Naive thymus-derived CD4-positive, alpha-beta T cell (primary cell): Measurements from ENCODE around the gene INCA1. TPM values are rescaled to one million over a fixed set of nuclear protein-coding genes. Genes with fewer than 3 reads are reported as not detected.
A peak's percentile ranks its signal among the peaks of the same experiment; 100 is the strongest.

Experiments
- ATAC-seq: fragments of 150-1000 bp; cut with Tn5 transposase; 2 replicates; pipeline ENCODE4 v1.10.0; 2021; ENCODE audit warnings: mild to moderate bottlenecking, moderate library complexity
- CTCF ChIA-PET: fragments of 350-600 bp; sonication (Branson Sonifier 250); formaldehyde crosslinking; loops from one replicate; lab custom pipeline; 2021; ENCODE audit warnings: antibody characterized with exemption; lab: Charles Lee
- POLR2A ChIA-PET: fragments of 350-600 bp; sonication (Branson Sonifier 250); formaldehyde crosslinking; loops from one replicate; lab custom pipeline; 2021; ENCODE audit warnings: antibody characterized with exemption, inconsistent platforms; lab: Charles Lee
- DNase-seq, 9 donors: peaks; one replicate each; pipeline versions ENCODE4 v3.0.0 to v3.0.0-alpha.2; 2020 to 2022; ENCODE audit warnings: mixed read lengths in 1 of 9
- H3K27ac ChIP-seq: one replicate; pipeline ENCODE4 v1.7.0; 2013; ENCODE audit warnings: mild to moderate bottlenecking, low read depth, low read length, moderate library complexity
- H3K27me3 ChIP-seq, 2 donors: one replicate each; pipeline ENCODE4 v1.7.0; 2013; ENCODE audit warnings: low read length in 2 of 2, mild to moderate bottlenecking in 2 of 2, moderate library complexity in 2 of 2; ENCODE audit not compliant: control insufficient read depth in 2 of 2, insufficient read depth in 2 of 2
- H3K36me3 ChIP-seq, 3 experiments: 1 replicate in 2 of 3; 2 replicates in 1 of 3; pipeline ENCODE4 v1.7.0; 2013; ENCODE audit warnings: low read length in 3 of 3, mild to moderate bottlenecking in 3 of 3, moderate library complexity in 1 of 3; ENCODE audit not compliant: insufficient read depth in 3 of 3, control insufficient read depth in 2 of 3
- H3K4me1 ChIP-seq, 2 donors: one replicate each; pipeline ENCODE4 v1.7.0; 2013; ENCODE audit warnings: low read length in 2 of 2, mild to moderate bottlenecking in 2 of 2, moderate library complexity in 1 of 2; ENCODE audit not compliant: control insufficient read depth in 2 of 2, insufficient read depth in 2 of 2
- H3K4me3 ChIP-seq: 2 replicates; pipeline ENCODE4 v1.7.0; 2013; ENCODE audit warnings: mild to moderate bottlenecking, low read length
- H3K9me3 ChIP-seq, 3 experiments: 1 replicate in 2 of 3; 2 replicates in 1 of 3; pipeline ENCODE4 v1.7.0; 2013; ENCODE audit warnings: low read length in 3 of 3; ENCODE audit not compliant: control insufficient read depth in 2 of 3
- H3K27ac Mint-ChIP-seq, 9 donors: one replicate each; pipeline ENCODE4 v1.8.0; 2020 to 2022; ENCODE audit warnings: mixed read lengths in 9 of 9, mild to moderate bottlenecking in 8 of 9, moderate library complexity in 5 of 9, inconsistent platforms in 2 of 9
- H3K27me3 Mint-ChIP-seq, 5 donors: one replicate each; pipeline ENCODE4 v1.8.0; 2021 to 2022; ENCODE audit warnings: mixed read lengths in 5 of 5, mild to moderate bottlenecking in 1 of 5
- H3K36me3 Mint-ChIP-seq, 5 donors: one replicate each; pipeline ENCODE4 v1.8.0; 2020 to 2022; ENCODE audit warnings: mixed read lengths in 5 of 5, mild to moderate bottlenecking in 3 of 5, inconsistent platforms in 1 of 5
- H3K4me1 Mint-ChIP-seq, 7 donors: one replicate each; pipeline ENCODE4 v1.8.0; 2020 to 2022; ENCODE audit warnings: mixed read lengths in 7 of 7, mild to moderate bottlenecking in 3 of 7, inconsistent platforms in 1 of 7
- H3K4me3 Mint-ChIP-seq, 10 donors: one replicate each; pipeline ENCODE4 v1.8.0; 2020 to 2022; ENCODE audit warnings: mild to moderate bottlenecking in 10 of 10, mixed read lengths in 10 of 10, moderate library complexity in 6 of 10, inconsistent platforms in 2 of 10
- H3K9me3 Mint-ChIP-seq, 11 donors: one replicate each; pipeline ENCODE4 v1.8.0; 2020 to 2022; ENCODE audit warnings: mixed read lengths in 11 of 11, mild to moderate bottlenecking in 4 of 11, inconsistent platforms in 1 of 11, moderate library complexity in 1 of 11
- intact Hi-C, 2 donors: fragments of 100-400 bp; cut with micrococcal nuclease; formaldehyde crosslinking; loops; one replicate each; pipeline ENCODE4 v1.15.1; 2023
- polyA plus RNA-seq, 2 donors: library from polyadenylated mRNA; unstranded; fragments of 300-500 nt; fragmentation: Illumina TruSeq; gene quantifications; one replicate each; pipeline ENCODE4 v1.2.3, GENCODE V29; 2021
- total RNA-seq, 6 experiments: library from RNA in 5 of 6; stranded (reverse) in 5 of 6; gene quantifications; 1 replicate in 5 of 6; 2 replicates in 1 of 6; pipeline ENCODE4 v1.2.3 and lab custom pipeline; 2021 to 2026

The INCA1 gene
- total and polyA plus RNA-seq, 7 experiments from 2014 or later: 0.38 to 0.42 (median 0.41) TPM; not detected in 3

DNA sequence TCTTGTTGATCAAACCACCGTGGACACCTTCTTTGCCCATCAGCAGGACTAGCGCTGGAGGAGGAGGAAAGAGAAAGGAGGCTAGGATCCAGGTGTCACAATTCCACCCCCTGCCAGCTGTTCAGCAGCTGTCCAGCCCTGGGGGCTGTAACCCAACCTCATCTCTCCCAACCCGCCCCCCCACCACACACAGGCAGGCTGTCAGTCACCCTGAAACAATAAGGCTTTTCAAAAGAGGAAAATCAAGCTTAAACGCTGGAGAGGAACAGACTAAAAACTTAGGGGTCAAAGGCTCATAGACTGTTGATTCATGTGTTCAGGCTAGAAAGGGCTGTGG, 51.4 kb downstream of the INCA1 start:
- peak overlapping the region in 8 of 9 donors; percentile 92 to 98 (median 94) for H3K27ac Mint-ChIP-seq
- Histone ChIP-seq H3K9me3 (no peaks in the 10 kb centered on the region), H3K4me3 (peak overlapping the region; percentile 98), H3K27me3 (no peaks in the 10 kb centered on the region), H3K36me3 (peaks cover 14 to 46% (median 16%) of the 10 kb centered on the region in 3 experiments), H3K4me1 (peaks cover 51 to 57% of the 10 kb centered on the region in 2 donors), H3K27ac (peak overlapping the region; percentile 89)
- no peak for DNase-seq
- peak overlapping the region; percentile 92 to 100 (median 96) for H3K4me3 Mint-ChIP-seq
- peaks cover 0 to 2% (median 0%) of the 10 kb centered on the region in 5 donors for H3K27me3 Mint-ChIP-seq
- peaks cover 63 to 70% (median 64%) of the 10 kb centered on the region in 7 donors for H3K4me1 Mint-ChIP-seq
- peaks cover 5 to 62% (median 37%) of the 10 kb centered on the region in 5 donors for H3K36me3 Mint-ChIP-seq
- intact Hi-C loops: loop anchor here (2.0 to 10.0 kb wide), 5 partner anchors 113 to 1709 kb away; partner anchors contain the start of genes MINK1 (in 2 of the 2), ZNF594 (in 2 of the 2), C17orf100 (in 1 of the 2) and MED31 (in 1 of the 2)
- ChIA-PET CTCF (interaction anchor here (0.6 to 2.1 kb wide), 2 partner anchors 21 to 46 kb away, joined by 3 to 9 read pairs; partner anchors contain the start of gene SPAG7), POLR2A (interaction anchor here (0.5 to 13.0 kb wide), 11 partner anchors 22 to 304 kb away, joined by 3 to 278 read pairs (median 4); partner anchors contain the start of genes C17orf107, CAMTA2, INCA1 and KIF1C)
- ATAC-seq: no peak
- H3K9me3 Mint-ChIP-seq: peaks cover 0 to 6% (median 0%) of the 10 kb centered on the region in 11 donors

DNA sequence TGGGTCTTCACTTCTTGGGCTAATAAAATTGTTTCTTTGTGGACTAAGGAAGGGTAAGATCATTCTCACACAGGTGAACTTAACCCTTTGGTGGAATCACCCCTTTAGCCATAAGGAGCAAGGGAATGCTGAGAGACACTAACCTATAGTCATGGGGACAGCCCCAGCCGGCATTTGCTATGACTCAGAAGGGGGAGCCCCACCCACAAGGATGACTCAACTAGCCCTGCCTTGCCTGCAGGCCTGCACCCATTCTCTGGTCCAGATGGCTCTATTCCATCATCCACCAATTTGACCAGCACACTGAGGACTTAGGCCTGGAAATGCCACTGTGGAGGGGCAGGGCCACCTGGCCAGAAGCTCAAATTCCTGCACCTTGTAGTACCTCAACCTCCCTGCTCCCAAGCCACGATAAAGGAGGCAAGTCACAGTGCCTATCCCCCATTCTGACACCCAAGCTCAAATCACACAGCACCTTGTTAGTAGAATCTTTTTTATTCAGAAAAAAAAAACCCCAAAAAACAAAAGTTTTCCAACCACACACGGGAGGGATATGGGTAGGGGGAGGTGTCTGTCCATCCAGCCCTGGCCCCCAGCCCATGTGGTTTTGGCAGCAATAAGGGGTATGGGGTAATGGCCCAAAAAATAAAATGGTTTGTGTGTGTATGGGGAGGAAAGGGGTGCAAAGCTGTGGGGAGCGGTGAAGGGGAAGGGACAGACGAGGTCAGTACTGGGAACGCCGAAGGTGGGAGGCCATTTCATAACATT, 52.0 kb downstream of the INCA1 start:
- H3K4me1 ChIP-seq: peaks cover 51 to 52% of the 10 kb centered on the region in 2 donors
- H3K27ac Mint-ChIP-seq: peak overlapping the region; percentile 68 to 98 (median 93)
- ChIA-PET CTCF (interaction anchor here (0.6 to 2.1 kb wide), 2 partner anchors 22 to 46 kb away, joined by 3 to 9 read pairs; partner anchors contain the start of gene SPAG7), POLR2A (interaction anchor here (0.5 to 13.0 kb wide), 11 partner anchors 23 to 305 kb away, joined by 3 to 278 read pairs (median 4); partner anchors contain the start of genes C17orf107, CAMTA2, INCA1 and KIF1C)
- intact Hi-C loops: loop anchor here (5.0 to 10.0 kb wide), 4 partner anchors 113 to 1709 kb away; partner anchors contain the start of genes ZNF594 (in 2 of the 2), C17orf100 (in 1 of the 2), MED31 (in 1 of the 2) and MINK1 (in 1 of the 2)
- H3K27me3 Mint-ChIP-seq: peaks cover 0 to 2% (median 0%) of the 10 kb centered on the region in 5 donors
- ATAC-seq: peak; percentile 32
- no peaks in the 10 kb centered on the region for H3K9me3 ChIP-seq
- peak in 3 of 9 donors; percentile 35 to 83 (median 70) for DNase-seq
- peaks cover 5 to 65% (median 37%) of the 10 kb centered on the region in 5 donors for H3K36me3 Mint-ChIP-seq
- H3K27me3 ChIP-seq: no peaks in the 10 kb centered on the region
- H3K36me3 ChIP-seq: peaks cover 14 to 48% (median 16%) of the 10 kb centered on the region in 3 experiments
- peaks cover 0 to 6% (median 0%) of the 10 kb centered on the region in 11 donors for H3K9me3 Mint-ChIP-seq
- peak overlapping the region; percentile 86 to 100 (median 96) for H3K4me3 Mint-ChIP-seq
- peaks cover 58 to 66% (median 60%) of the 10 kb centered on the region in 7 donors for H3K4me1 Mint-ChIP-seq
- peak overlapping the region; percentile 89 for H3K27ac ChIP-seq
- peak overlapping the region; percentile 56 for H3K4me3 ChIP-seq

DNA sequence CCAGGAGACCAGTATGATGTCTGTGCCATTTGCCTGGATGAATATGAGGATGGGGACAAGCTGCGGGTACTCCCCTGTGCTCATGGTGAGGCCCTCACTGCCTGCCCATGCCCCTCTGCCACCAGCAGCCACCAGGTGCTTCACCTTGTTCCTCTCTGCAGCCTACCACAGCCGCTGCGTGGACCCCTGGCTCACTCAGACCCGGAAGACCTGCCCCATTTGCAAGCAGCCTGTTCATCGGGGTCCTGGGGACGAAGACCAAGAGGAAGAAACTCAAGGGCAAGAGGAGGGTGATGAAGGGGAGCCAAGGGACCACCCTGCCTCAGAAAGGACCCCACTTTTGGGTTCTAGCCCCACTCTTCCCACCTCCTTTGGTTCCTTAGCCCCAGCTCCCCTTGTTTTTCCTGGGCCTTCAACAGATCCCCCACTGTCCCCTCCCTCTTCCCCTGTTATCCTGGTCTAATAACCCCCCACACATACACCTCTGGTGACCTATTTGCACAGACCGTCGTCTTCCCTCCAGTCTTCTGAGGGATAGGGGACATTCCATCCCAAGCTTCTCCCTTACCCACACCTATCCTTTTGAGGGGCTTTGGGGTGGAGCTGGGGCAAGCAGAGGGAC, 52.7 kb downstream of the INCA1 start:
- ATAC-seq (no peak), DNase-seq (no peak)
- H3K9me3 Mint-ChIP-seq: peaks cover 0 to 6% (median 0%) of the 10 kb centered on the region in 11 donors
- H3K4me1 ChIP-seq: peaks cover 50 to 51% of the 10 kb centered on the region in 2 donors
- H3K4me3 ChIP-seq: peak overlapping the region; percentile 56
- H3K27me3 Mint-ChIP-seq: peaks cover 0 to 2% (median 0%) of the 10 kb centered on the region in 5 donors
- CTCF ChIA-PET: interaction anchor here (0.7 to 2.1 kb wide), 2 partner anchors 23 to 45 kb away, joined by 3 to 9 read pairs; partner anchors contain the start of gene SPAG7
- peak overlapping the region; percentile 68 to 98 (median 93) for H3K27ac Mint-ChIP-seq
- peaks cover 14 to 50% (median 16%) of the 10 kb centered on the region in 3 experiments for H3K36me3 ChIP-seq
- H3K4me1 Mint-ChIP-seq: peaks cover 55 to 68% (median 62%) of the 10 kb centered on the region in 7 donors
- intact Hi-C loops: loop anchor here (1.0 to 10.0 kb wide), 5 partner anchors 23 to 1710 kb away; partner anchors contain the start of genes ZNF594 (in 2 of the 2), C17orf100 (in 1 of the 2), MED31 (in 1 of the 2) and MINK1 (in 1 of the 2)
- POLR2A ChIA-PET: interaction anchor here (0.6 to 13.0 kb wide), 7 partner anchors 9 to 53 kb away, joined by 3 to 278 read pairs (median 5); partner anchors contain the start of genes INCA1, KIF1C and SPAG7
- H3K4me3 Mint-ChIP-seq: peak overlapping the region; percentile 86 to 100 (median 96)
- no peaks in the 10 kb centered on the region for H3K9me3 ChIP-seq
- H3K27me3 ChIP-seq: no peaks in the 10 kb centered on the region
- peaks cover 5 to 65% (median 42%) of the 10 kb centered on the region in 5 donors for H3K36me3 Mint-ChIP-seq
- H3K27ac ChIP-seq: peak overlapping the region; percentile 89

GRCh38 chr17:4944163-4944553, 53.2 kb downstream of the INCA1 start:
- Mint-ChIP-seq H3K4me3 (peak overlapping the region; percentile 86 to 100 (median 96)), H3K9me3 (peaks cover 0 to 6% (median 0%) of the 10 kb centered on the region in 11 donors), H3K27me3 (peaks cover 0 to 2% (median 0%) of the 10 kb centered on the region in 5 donors), H3K4me1 (peaks cover 57 to 70% (median 64%) of the 10 kb centered on the region in 7 donors), H3K27ac (peak overlapping the region; percentile 68 to 98 (median 93)), H3K36me3 (peaks cover 5 to 66% (median 42%) of the 10 kb centered on the region in 5 donors)
- ATAC-seq (no peak), DNase-seq (peak in 8 of 9 donors; percentile 52 to 67 (median 61))
- peak overlapping the region; percentile 56 for H3K4me3 ChIP-seq
- ChIA-PET CTCF (interaction anchor here (0.6 to 0.7 kb wide), 2 partner anchors 31 to 45 kb away, joined by 3 read pairs; no protein-coding TSS in a partner anchor), POLR2A (interaction anchor here (1.0 to 13.0 kb wide), 5 partner anchors 9 to 229 kb away, joined by 3 to 278 read pairs (median 4); partner anchors contain the start of gene SPAG7)
- H3K4me1 ChIP-seq: peaks cover 51 to 52% of the 10 kb centered on the region in 2 donors
- H3K36me3 ChIP-seq: peaks cover 14 to 55% (median 16%) of the 10 kb centered on the region in 3 experiments
- peak overlapping the region; percentile 89 for H3K27ac ChIP-seq
- H3K27me3 ChIP-seq: no peaks in the 10 kb centered on the region
- intact Hi-C loops: loop anchor here (1.0 to 10.0 kb wide), 3 partner anchors 23 to 1711 kb away; partner anchors contain the start of genes ZNF594 (in 2 of the 2), C17orf100 (in 1 of the 2), MED31 (in 1 of the 2) and SPAG7 (in 1 of the 2)
- H3K9me3 ChIP-seq: no peaks in the 10 kb centered on the region

GRCh38 chr17:4942760-4943508, 54.4 kb downstream of the INCA1 start:
- Histone ChIP-seq H3K9me3 (no peaks in the 10 kb centered on the region), H3K4me3 (peak overlapping the region; percentile 89), H3K36me3 (peaks cover 14 to 58% (median 16%) of the 10 kb centered on the region in 3 experiments), H3K27me3 (no peaks in the 10 kb centered on the region), H3K27ac (peak overlapping the region; percentile 89), H3K4me1 (peaks cover 64% of the 10 kb centered on the region in 2 donors)
- Mint-ChIP-seq H3K4me3 (peak overlapping the region; percentile 59 to 100 (median 98)), H3K27ac (peak overlapping the region; percentile 72 to 98 (median 92)), H3K27me3 (peaks cover 0 to 2% (median 0%) of the 10 kb centered on the region in 5 donors), H3K36me3 (peaks cover 5 to 68% (median 42%) of the 10 kb centered on the region in 5 donors), H3K9me3 (peaks cover 0 to 6% (median 0%) of the 10 kb centered on the region in 11 donors), H3K4me1 (peaks cover 63 to 82% (median 74%) of the 10 kb centered on the region in 7 donors)
- CTCF ChIA-PET: interaction anchor here (0.7 to 1.5 kb wide), 3 partner anchors 9 to 85 kb away, joined by 3 to 5 read pairs (median 3); partner anchors contain the start of gene SPAG7
- DNase-seq: no peak
- ATAC-seq: no peak
- POLR2A ChIA-PET: interaction anchor here (0.7 to 13.0 kb wide), 8 partner anchors 25 to 1254 kb away, joined by 3 to 278 read pairs (median 3); partner anchors contain the start of genes INCA1, KIF1C, PLD2 and SPAG7
- intact Hi-C loops: loop anchor here (10.0 kb wide), 2 partner anchors 252 to 1712 kb away; partner anchors contain the start of genes ZNF594 (in 2 of the 2), C17orf100 (in 1 of the 2) and MED31 (in 1 of the 2)
